Esophagus muscularis mucosa (tissue), 4 donors: ENCODE data around the gene HCFC2.

Experiments used
- EP300 ChIP-seq: sonication (generic); formaldehyde crosslinking; IDR thresholded peaks from one replicate; pipeline ENCODE4 v1.6.1; 2017; ENCODE audit warnings: antibody characterized with exemption
- POLR2A ChIP-seq: fragments of 450-650 bp; IDR thresholded peaks from one replicate; pipeline ENCODE4 v1.6.1; 2017; ENCODE audit warnings: antibody characterized with exemption, moderate library complexity, mild to moderate bottlenecking, low read depth
- POLR2AphosphoS5 ChIP-seq, 2 donors: sonication (generic); formaldehyde crosslinking; IDR thresholded peaks; one replicate each; pipeline ENCODE4 v1.6.1; 2017; ENCODE audit warnings: antibody characterized with exemption in 2 of 2
- TF ChIP-seq, protein P1 (sequence below), 3 experiments: fragments of 200-600 bp in 2 of 3; fragments of 450-650 bp in 1 of 3; sonication (generic) in 2 of 3; IDR thresholded peaks; one replicate each; pipeline ENCODE4 v1.5.1; 2017 to 2019; ENCODE audit warnings: antibody characterized with exemption in 3 of 3, mild to moderate bottlenecking in 2 of 3, moderate library complexity in 1 of 3

DNA sequence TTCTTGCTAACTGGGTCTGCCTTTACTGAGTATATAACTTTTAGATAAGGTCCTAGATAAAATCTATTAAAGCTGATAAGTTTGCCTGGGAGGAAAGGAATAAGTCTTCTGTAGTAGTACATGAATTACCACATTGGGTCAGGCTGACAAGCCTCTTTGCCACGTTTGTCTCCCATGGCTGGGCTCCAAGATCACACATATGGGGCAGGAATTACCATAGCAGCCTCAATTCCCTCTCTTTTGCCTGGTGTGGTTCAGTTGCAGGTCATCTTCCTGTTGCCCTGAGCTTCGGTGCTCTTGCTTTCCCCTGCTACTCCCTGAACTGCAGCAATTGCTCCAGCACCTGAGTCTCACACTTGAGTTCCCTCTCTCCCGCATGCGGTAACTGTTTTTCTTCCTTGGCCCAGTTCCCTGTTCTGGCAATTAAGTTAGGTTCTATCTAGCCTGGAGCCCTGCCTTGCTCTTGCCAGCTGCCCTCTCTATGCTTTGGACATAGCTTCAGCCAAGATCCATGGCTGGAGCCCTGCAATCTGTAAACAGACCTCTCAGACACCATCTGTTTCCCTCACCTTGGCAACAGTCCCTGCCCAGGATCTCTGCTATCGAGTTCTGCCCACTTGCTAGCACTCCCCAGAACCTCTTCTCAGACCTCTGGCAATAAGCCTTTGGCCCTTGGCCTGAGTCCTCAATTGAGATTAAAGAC lies 8.5 kb upstream of the HCFC2 start:
- TF ChIP-seq, protein P1, sequence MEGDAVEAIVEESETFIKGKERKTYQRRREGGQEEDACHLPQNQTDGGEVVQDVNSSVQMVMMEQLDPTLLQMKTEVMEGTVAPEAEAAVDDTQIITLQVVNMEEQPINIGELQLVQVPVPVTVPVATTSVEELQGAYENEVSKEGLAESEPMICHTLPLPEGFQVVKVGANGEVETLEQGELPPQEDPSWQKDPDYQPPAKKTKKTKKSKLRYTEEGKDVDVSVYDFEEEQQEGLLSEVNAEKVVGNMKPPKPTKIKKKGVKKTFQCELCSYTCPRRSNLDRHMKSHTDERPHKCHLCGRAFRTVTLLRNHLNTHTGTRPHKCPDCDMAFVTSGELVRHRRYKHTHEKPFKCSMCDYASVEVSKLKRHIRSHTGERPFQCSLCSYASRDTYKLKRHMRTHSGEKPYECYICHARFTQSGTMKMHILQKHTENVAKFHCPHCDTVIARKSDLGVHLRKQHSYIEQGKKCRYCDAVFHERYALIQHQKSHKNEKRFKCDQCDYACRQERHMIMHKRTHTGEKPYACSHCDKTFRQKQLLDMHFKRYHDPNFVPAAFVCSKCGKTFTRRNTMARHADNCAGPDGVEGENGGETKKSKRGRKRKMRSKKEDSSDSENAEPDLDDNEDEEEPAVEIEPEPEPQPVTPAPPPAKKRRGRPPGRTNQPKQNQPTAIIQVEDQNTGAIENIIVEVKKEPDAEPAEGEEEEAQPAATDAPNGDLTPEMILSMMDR (IDR thresholded peaks at IDR 0.05), result no peak
- TF ChIP-seq EP300, result no peak
- no peak for TF ChIP-seq POLR2A
- TF ChIP-seq POLR2AphosphoS5 (IDR thresholded peaks at IDR 0.05), result peak in 1 of 2 donors; percentile 41
